ENCODE results near the gene LMNTD1. TPM values are rescaled to one million over a fixed set of nuclear protein-coding genes. Genes with fewer than 3 reads are reported as not detected.

The LMNTD1 gene
- total RNA-seq, 1 experiment from 2014 or later, result not detected

- BruUV-seq (replicated peaks), result no TSS peak
- CTCF ChIA-PET, result no interaction called here
- H3K4me1 ChIP-seq (ENCODE audit: insufficient read depth, low read length, poor library complexity, severe bottlenecking), result no peaks in the 10 kb centered on the region
- no peak overlapping the region for H3K27ac ChIP-seq (ENCODE audit: low read depth, low read length, poor library complexity, severe bottlenecking)
- POLR2A ChIA-PET (ENCODE audit: low non-redundant PET), result no interaction called here
- H3K9me3 ChIP-seq (ENCODE audit: low read depth, low read length, poor library complexity, severe bottlenecking), result no peaks in the 10 kb centered on the region
- no peaks in the 10 kb centered on the region for H3K27me3 ChIP-seq (replicated peaks; ENCODE audit: insufficient read depth, low read depth, low read length, poor library complexity)
- intact Hi-C loops (cut with micrococcal nuclease; ENCODE audit: unreplicated experiment), result no loop called here
- TF ChIP-seq EZH2 (IDR thresholded peaks at IDR 0.05; ENCODE audit: borderline replicate concordance, low read depth, low read length, poor library complexity, severe bottlenecking), result no peak
- TF ChIP-seq CTCF (conservative IDR thresholded peaks at IDR 0.05; ENCODE audit: low read depth, low read length), result no peak
- H3K36me3 ChIP-seq (ENCODE audit: insufficient read depth, low read length, poor library complexity, severe bottlenecking), result no peaks in the 10 kb centered on the region
- no peak for DNase-seq (ENCODE audit: low spot score)
- no peak overlapping the region for H3K4me3 ChIP-seq (ENCODE audit: low read depth, low read length, poor library complexity, severe bottlenecking)
Observed at GRCh38 chr12:25594376-25594775, 41.3 kb upstream of the LMNTD1 start.

GRCh38 chr12:25592725-25593495 is 39.8 kb upstream of the LMNTD1 start:
- intact Hi-C loops (cut with micrococcal nuclease; ENCODE audit: unreplicated experiment), result no loop called here
- POLR2A ChIA-PET (ENCODE audit: low non-redundant PET), result interaction anchor here (0.6 kb wide), 1 partner anchor 172 kb away, joined by 7 read pairs; no protein-coding TSS in a partner anchor
- no peak for TF ChIP-seq EZH2 (IDR thresholded peaks at IDR 0.05; ENCODE audit: borderline replicate concordance, low read depth, low read length, poor library complexity, severe bottlenecking)

GRCh38 chr12:25591144-25591543 is 38.1 kb upstream of the LMNTD1 start:
- H3K4me1 ChIP-seq (ENCODE audit: insufficient read depth, low read length, poor library complexity, severe bottlenecking), result no peaks in the 10 kb centered on the region
- no peak overlapping the region for H3K4me3 ChIP-seq (ENCODE audit: low read depth, low read length, poor library complexity, severe bottlenecking)
- H3K9me3 ChIP-seq (ENCODE audit: low read depth, low read length, poor library complexity, severe bottlenecking), result no peaks in the 10 kb centered on the region
- no peaks in the 10 kb centered on the region for H3K36me3 ChIP-seq (ENCODE audit: insufficient read depth, low read length, poor library complexity, severe bottlenecking)
- no peaks in the 10 kb centered on the region for H3K27me3 ChIP-seq (replicated peaks; ENCODE audit: insufficient read depth, low read depth, low read length, poor library complexity)
- no peak for DNase-seq (ENCODE audit: low spot score)
- TF ChIP-seq CTCF (conservative IDR thresholded peaks at IDR 0.05; ENCODE audit: low read depth, low read length), result peak; percentile 30; the same call in 1 of the 2 replicates
- TF ChIP-seq EZH2 (IDR thresholded peaks at IDR 0.05; ENCODE audit: borderline replicate concordance, low read depth, low read length, poor library complexity, severe bottlenecking), result no peak
- no TSS peak for BruUV-seq (replicated peaks)
- intact Hi-C loops (cut with micrococcal nuclease; ENCODE audit: unreplicated experiment), result no loop called here
- no peak overlapping the region for H3K27ac ChIP-seq (ENCODE audit: low read depth, low read length, poor library complexity, severe bottlenecking)
- ChIA-PET POLR2A (ENCODE audit: low non-redundant PET) (no interaction called here), CTCF (no interaction called here)

More at GRCh38 chr12:25592725-25593495, 39.8 kb upstream of the LMNTD1 start:
- BruUV-seq (replicated peaks), result no TSS peak
- H3K9me3 ChIP-seq (ENCODE audit: low read depth, low read length, poor library complexity, severe bottlenecking), result no peaks in the 10 kb centered on the region
- no peak overlapping the region for H3K27ac ChIP-seq (ENCODE audit: low read depth, low read length, poor library complexity, severe bottlenecking)
- H3K36me3 ChIP-seq (ENCODE audit: insufficient read depth, low read length, poor library complexity, severe bottlenecking), result no peaks in the 10 kb centered on the region
- CTCF ChIA-PET, result no interaction called here
- DNase-seq (ENCODE audit: low spot score), result peak; percentile 11
- H3K4me1 ChIP-seq (ENCODE audit: insufficient read depth, low read length, poor library complexity, severe bottlenecking), result no peaks in the 10 kb centered on the region
- no peaks in the 10 kb centered on the region for H3K27me3 ChIP-seq (replicated peaks; ENCODE audit: insufficient read depth, low read depth, low read length, poor library complexity)
- no peak overlapping the region for H3K4me3 ChIP-seq (ENCODE audit: low read depth, low read length, poor library complexity, severe bottlenecking)

Data from A673 (cell line).